ENCODE results near the gene GID8.

GRCh38 chr20:62961799-62962198 is 23.9 kb downstream of the GID8 start:
- no peak for TF ChIP-seq POLR2A (IDR thresholded peaks at IDR 0.05; ENCODE audit: low read depth)
- TF ChIP-seq, protein P1, sequence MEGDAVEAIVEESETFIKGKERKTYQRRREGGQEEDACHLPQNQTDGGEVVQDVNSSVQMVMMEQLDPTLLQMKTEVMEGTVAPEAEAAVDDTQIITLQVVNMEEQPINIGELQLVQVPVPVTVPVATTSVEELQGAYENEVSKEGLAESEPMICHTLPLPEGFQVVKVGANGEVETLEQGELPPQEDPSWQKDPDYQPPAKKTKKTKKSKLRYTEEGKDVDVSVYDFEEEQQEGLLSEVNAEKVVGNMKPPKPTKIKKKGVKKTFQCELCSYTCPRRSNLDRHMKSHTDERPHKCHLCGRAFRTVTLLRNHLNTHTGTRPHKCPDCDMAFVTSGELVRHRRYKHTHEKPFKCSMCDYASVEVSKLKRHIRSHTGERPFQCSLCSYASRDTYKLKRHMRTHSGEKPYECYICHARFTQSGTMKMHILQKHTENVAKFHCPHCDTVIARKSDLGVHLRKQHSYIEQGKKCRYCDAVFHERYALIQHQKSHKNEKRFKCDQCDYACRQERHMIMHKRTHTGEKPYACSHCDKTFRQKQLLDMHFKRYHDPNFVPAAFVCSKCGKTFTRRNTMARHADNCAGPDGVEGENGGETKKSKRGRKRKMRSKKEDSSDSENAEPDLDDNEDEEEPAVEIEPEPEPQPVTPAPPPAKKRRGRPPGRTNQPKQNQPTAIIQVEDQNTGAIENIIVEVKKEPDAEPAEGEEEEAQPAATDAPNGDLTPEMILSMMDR (IDR thresholded peaks at IDR 0.05): no peak
- TF ChIP-seq POLR2AphosphoS5 (IDR thresholded peaks at IDR 0.05): no peak

All from esophagus muscularis mucosa (tissue), 3 donors.